Measurements from ENCODE around the gene KCNAB2.

- TF ChIP-seq, protein P1, sequence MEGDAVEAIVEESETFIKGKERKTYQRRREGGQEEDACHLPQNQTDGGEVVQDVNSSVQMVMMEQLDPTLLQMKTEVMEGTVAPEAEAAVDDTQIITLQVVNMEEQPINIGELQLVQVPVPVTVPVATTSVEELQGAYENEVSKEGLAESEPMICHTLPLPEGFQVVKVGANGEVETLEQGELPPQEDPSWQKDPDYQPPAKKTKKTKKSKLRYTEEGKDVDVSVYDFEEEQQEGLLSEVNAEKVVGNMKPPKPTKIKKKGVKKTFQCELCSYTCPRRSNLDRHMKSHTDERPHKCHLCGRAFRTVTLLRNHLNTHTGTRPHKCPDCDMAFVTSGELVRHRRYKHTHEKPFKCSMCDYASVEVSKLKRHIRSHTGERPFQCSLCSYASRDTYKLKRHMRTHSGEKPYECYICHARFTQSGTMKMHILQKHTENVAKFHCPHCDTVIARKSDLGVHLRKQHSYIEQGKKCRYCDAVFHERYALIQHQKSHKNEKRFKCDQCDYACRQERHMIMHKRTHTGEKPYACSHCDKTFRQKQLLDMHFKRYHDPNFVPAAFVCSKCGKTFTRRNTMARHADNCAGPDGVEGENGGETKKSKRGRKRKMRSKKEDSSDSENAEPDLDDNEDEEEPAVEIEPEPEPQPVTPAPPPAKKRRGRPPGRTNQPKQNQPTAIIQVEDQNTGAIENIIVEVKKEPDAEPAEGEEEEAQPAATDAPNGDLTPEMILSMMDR (IDR thresholded peaks at IDR 0.05), result no peak
- no peak for TF ChIP-seq EZH2 (IDR thresholded peaks at IDR 0.05; ENCODE audit: borderline replicate concordance, insufficient read depth, low read depth, low read length, poor library complexity, severe bottlenecking)
These were observed 14.2 kb downstream of the KCNAB2 start for GRCh38 chr1:6059866-6060265.
